GM10248 (cell line): ENCODE results near the gene HIF1AN.

Source experiments
- CTCF ChIA-PET: fragments of 300-600 bp; sonication (Branson Sonifier 250); formaldehyde crosslinking; extraction: SDS; loops from one replicate; lab custom pipeline; 2021; ENCODE audit warnings: antibody characterized with exemption; lab: Yijun Ruan, JAX
- POLR2A ChIA-PET: fragments of 350-650 bp; sonication (Branson Sonifier 250); formaldehyde crosslinking; extraction: SDS; loops from one replicate; lab custom pipeline; 2020; ENCODE audit warnings: antibody characterized with exemption; lab: Yijun Ruan, JAX
- DNase-seq: peaks from one replicate; pipeline ENCODE4 v3.0.0; 2012; ENCODE audit errors: extremely low spot score
- CTCF ChIP-seq: IDR thresholded peaks from 2 replicates; pipeline ENCODE4 v1.5.1; 2012; ENCODE audit warnings: mild to moderate bottlenecking, low read depth; ENCODE audit errors: extremely low read depth, missing control alignments, control extremely low read depth

HIF1AN gene

GRCh38 chr10:100575585-100576281, 40.0 kb downstream of the HIF1AN start:
- ChIA-PET CTCF (no interaction called here), POLR2A (no interaction called here)
- DNase-seq, result no peak
- TF ChIP-seq CTCF, result no peak

GRCh38 chr10:100576282-100576635, 40.5 kb downstream of the HIF1AN start:
- POLR2A ChIA-PET, result no interaction called here
- DNase-seq, result no peak
- TF ChIP-seq CTCF, result no peak
- CTCF ChIA-PET, result interaction anchor here (1.4 kb wide), 1 partner anchor 14 kb away, joined by 3 read pairs; no protein-coding TSS in a partner anchor

GRCh38 chr10:100579261-100580090, 43.7 kb downstream of the HIF1AN start:
- no peak for DNase-seq
- POLR2A ChIA-PET, result no interaction called here
- no peak for TF ChIP-seq CTCF
- CTCF ChIA-PET, result interaction anchor here (0.8 kb wide), 1 partner anchor 44 kb away, joined by 3 read pairs; the partner anchor contains the start of gene HIF1AN

GRCh38 chr10:100586959-100587358, 51.2 kb downstream of the HIF1AN start:
- ChIA-PET POLR2A (no interaction called here), CTCF (no interaction called here)
- TF ChIP-seq CTCF, result no peak
- DNase-seq, result no peak

GRCh38 chr10:100598166-100598565, 62.4 kb downstream of the HIF1AN start:
- CTCF ChIA-PET, result interaction anchor here (1.3 kb wide), 1 partner anchor 497 kb away, joined by 3 read pairs; no protein-coding TSS in a partner anchor
- no peak for DNase-seq
- POLR2A ChIA-PET, result no interaction called here
- TF ChIP-seq CTCF, result no peak

- CTCF ChIA-PET, result interaction anchor here (1.5 kb wide), 1 partner anchor 13 kb away, joined by 3 read pairs; no protein-coding TSS in a partner anchor
- POLR2A ChIA-PET, result no interaction called here
- TF ChIP-seq CTCF, result no peak
- no peak for DNase-seq
Observed at GRCh38 chr10:100600218-100600617, 64.5 kb downstream of the HIF1AN start.
